Measurements from ENCODE around the gene RUFY3. TPM values are rescaled to one million over a fixed set of nuclear protein-coding genes. Genes with fewer than 3 reads are reported as not detected.
"Not testable (repeated sequence)": the region's sequence is repeated elsewhere in the genome, so short reads cannot be mapped to it uniquely, and the experiment has no call there.

The RUFY3 gene
- total RNA-seq, 2 experiments from 2014 or later: 12.7 to 22.8 TPM

GRCh38 chr4:70752236-70752635 is 30.5 kb downstream of the RUFY3 start:
- Mint-ChIP-seq H3K27ac (no peak overlapping the region), H3K4me1 (peaks cover 15% of the 10 kb centered on the region), H3K27me3 (peaks cover 3% of the 10 kb centered on the region), H3K4me3 (no peak overlapping the region), H3K36me3 (peaks cover 6% of the 10 kb centered on the region), H3K9me3 (ENCODE audit: low read depth) (no peaks in the 10 kb centered on the region)
- no peak for DNase-seq
- CTCF ChIA-PET: interaction anchor here (2.1 to 2.3 kb wide), 2 partner anchors 13 to 17 kb away, joined by 5 to 6 read pairs; no protein-coding TSS in a partner anchor
- no peak for ATAC-seq

- H3K27me3 Mint-ChIP-seq: no peaks in the 10 kb centered on the region
- H3K36me3 Mint-ChIP-seq: peaks cover 3% of the 10 kb centered on the region
- peaks cover 7% of the 10 kb centered on the region for H3K4me1 Mint-ChIP-seq
- no peaks in the 10 kb centered on the region for H3K9me3 Mint-ChIP-seq (ENCODE audit: low read depth)
- DNase-seq (no peak), ATAC-seq (no peak)
- CTCF ChIA-PET: interaction anchor here (0.9 to 1.0 kb wide), 2 partner anchors 14 to 15 kb away, joined by 3 read pairs; no protein-coding TSS in a partner anchor
- H3K27ac Mint-ChIP-seq: no peak overlapping the region
- no peak overlapping the region for H3K4me3 Mint-ChIP-seq
Observed at GRCh38 chr4:70753630-70754029, 31.9 kb downstream of the RUFY3 start.

GRCh38 chr4:70754470-70754869 is 32.7 kb downstream of the RUFY3 start:
- CTCF ChIA-PET: no interaction called here
- Mint-ChIP-seq H3K4me1 (peaks cover 10% of the 10 kb centered on the region), H3K27me3 (no peaks in the 10 kb centered on the region), H3K36me3 (peaks cover 3% of the 10 kb centered on the region), H3K9me3 (ENCODE audit: low read depth) (no peaks in the 10 kb centered on the region), H3K4me3 (no peak overlapping the region), H3K27ac (no peak overlapping the region)
- ATAC-seq: no peak
- DNase-seq: no peak

GRCh38 chr4:70754990-70755688 is 33.4 kb downstream of the RUFY3 start:
- no peaks in the 10 kb centered on the region for H3K27me3 Mint-ChIP-seq
- DNase-seq: no peak
- H3K36me3 Mint-ChIP-seq: peaks cover 2% of the 10 kb centered on the region
- CTCF ChIA-PET: no interaction called here
- H3K4me3 Mint-ChIP-seq: no peak overlapping the region
- no peaks in the 10 kb centered on the region for H3K9me3 Mint-ChIP-seq (ENCODE audit: low read depth)
- no peak overlapping the region for H3K27ac Mint-ChIP-seq
- no peak for ATAC-seq
- H3K4me1 Mint-ChIP-seq: peaks cover 11% of the 10 kb centered on the region

GRCh38 chr4:70759126-70759525 is 37.4 kb downstream of the RUFY3 start:
- no peak for ATAC-seq
- peaks cover 10% of the 10 kb centered on the region for H3K4me1 Mint-ChIP-seq
- no peaks in the 10 kb centered on the region for H3K36me3 Mint-ChIP-seq
- CTCF ChIA-PET: interaction anchor here (2.8 to 5.2 kb wide), 2 partner anchors 24 to 53 kb away, joined by 5 to 22 read pairs; no protein-coding TSS in a partner anchor
- no peak overlapping the region for H3K27ac Mint-ChIP-seq
- H3K9me3 Mint-ChIP-seq (ENCODE audit: low read depth): no peaks in the 10 kb centered on the region
- no peak overlapping the region for H3K4me3 Mint-ChIP-seq
- DNase-seq: no peak
- no peaks in the 10 kb centered on the region for H3K27me3 Mint-ChIP-seq

GRCh38 chr4:70759627-70760026 is 37.9 kb downstream of the RUFY3 start:
- ATAC-seq (no peak), DNase-seq (no peak)
- H3K4me3 Mint-ChIP-seq: no peak overlapping the region
- CTCF ChIA-PET: interaction anchor here (1.4 to 5.2 kb wide), 3 partner anchors 24 to 60 kb away, joined by 4 to 22 read pairs (median 5); no protein-coding TSS in a partner anchor
- no peaks in the 10 kb centered on the region for H3K27me3 Mint-ChIP-seq
- no peaks in the 10 kb centered on the region for H3K9me3 Mint-ChIP-seq (ENCODE audit: low read depth)
- H3K4me1 Mint-ChIP-seq: peaks cover 10% of the 10 kb centered on the region
- peaks cover 2% of the 10 kb centered on the region for H3K36me3 Mint-ChIP-seq
- H3K27ac Mint-ChIP-seq: no peak overlapping the region

- no peaks in the 10 kb centered on the region for H3K9me3 Mint-ChIP-seq (ENCODE audit: low read depth)
- CTCF ChIA-PET: interaction anchor here (1.4 to 5.2 kb wide), 3 partner anchors 25 to 59 kb away, joined by 4 to 22 read pairs (median 5); no protein-coding TSS in a partner anchor
- no peak overlapping the region for H3K27ac Mint-ChIP-seq
- no peaks in the 10 kb centered on the region for H3K27me3 Mint-ChIP-seq
- DNase-seq (no peak), ATAC-seq (no peak)
- H3K36me3 Mint-ChIP-seq: peaks cover 5% of the 10 kb centered on the region
- peaks cover 10% of the 10 kb centered on the region for H3K4me1 Mint-ChIP-seq
- no peak overlapping the region for H3K4me3 Mint-ChIP-seq
Observed at GRCh38 chr4:70760662-70761061, 38.9 kb downstream of the RUFY3 start.

GRCh38 chr4:70761276-70761816 is 39.6 kb downstream of the RUFY3 start:
- no peaks in the 10 kb centered on the region for H3K9me3 Mint-ChIP-seq (ENCODE audit: low read depth)
- DNase-seq (no peak), ATAC-seq (no peak)
- CTCF ChIA-PET: interaction anchor here (5.2 kb wide), 1 partner anchor 26 kb away, joined by 22 read pairs; no protein-coding TSS in a partner anchor
- H3K4me3 Mint-ChIP-seq: no peak overlapping the region
- H3K27ac Mint-ChIP-seq: no peak overlapping the region
- peaks cover 5% of the 10 kb centered on the region for H3K36me3 Mint-ChIP-seq
- no peaks in the 10 kb centered on the region for H3K27me3 Mint-ChIP-seq
- H3K4me1 Mint-ChIP-seq: peaks cover 10% of the 10 kb centered on the region

GRCh38 chr4:70765368-70765767 is 43.6 kb downstream of the RUFY3 start:
- ATAC-seq (no peak), DNase-seq (no peak)
- Mint-ChIP-seq H3K9me3 (ENCODE audit: low read depth) (no peaks in the 10 kb centered on the region), H3K36me3 (peaks cover 14% of the 10 kb centered on the region), H3K27me3 (no peaks in the 10 kb centered on the region), H3K27ac (no peak overlapping the region), H3K4me1 (no peaks in the 10 kb centered on the region), H3K4me3 (no peak overlapping the region)
- CTCF ChIA-PET: interaction anchor here (0.7 kb wide), 1 partner anchor 32 kb away, joined by 3 read pairs; no protein-coding TSS in a partner anchor

GRCh38 chr4:70768301-70768948 is 46.7 kb downstream of the RUFY3 start:
- H3K36me3 Mint-ChIP-seq: peaks cover 14% of the 10 kb centered on the region
- ATAC-seq (no peak), DNase-seq (no peak)
- no peak overlapping the region for H3K27ac Mint-ChIP-seq
- no peaks in the 10 kb centered on the region for H3K27me3 Mint-ChIP-seq
- H3K9me3 Mint-ChIP-seq (ENCODE audit: low read depth): no peaks in the 10 kb centered on the region
- H3K4me1 Mint-ChIP-seq: no peaks in the 10 kb centered on the region
- no peak overlapping the region for H3K4me3 Mint-ChIP-seq
- CTCF ChIA-PET: no interaction called here

GRCh38 chr4:70769396-70769795 is 47.6 kb downstream of the RUFY3 start:
- H3K4me1 Mint-ChIP-seq; ATAC-seq; CTCF ChIA-PET; H3K9me3 Mint-ChIP-seq (ENCODE audit: low read depth); DNase-seq; H3K27ac Mint-ChIP-seq; H3K4me3 Mint-ChIP-seq; H3K27me3 Mint-ChIP-seq: not testable (repeated sequence)
- H3K36me3 Mint-ChIP-seq: peaks cover 14% of the 10 kb centered on the region

GRCh38 chr4:70772929-70773555 is 51.3 kb downstream of the RUFY3 start:
- Mint-ChIP-seq H3K27ac (no peak overlapping the region), H3K4me3 (no peak overlapping the region), H3K27me3 (no peaks in the 10 kb centered on the region), H3K9me3 (ENCODE audit: low read depth) (no peaks in the 10 kb centered on the region), H3K4me1 (no peaks in the 10 kb centered on the region), H3K36me3 (peaks cover 4% of the 10 kb centered on the region)
- CTCF ChIA-PET: interaction anchor here (0.7 to 1.2 kb wide), 2 partner anchors 17 to 121 kb away, joined by 3 read pairs; no protein-coding TSS in a partner anchor
- ATAC-seq (no peak), DNase-seq (no peak)

GRCh38 chr4:70778888-70779422 is 57.2 kb downstream of the RUFY3 start:
- Mint-ChIP-seq H3K36me3 (no peaks in the 10 kb centered on the region), H3K27me3 (no peaks in the 10 kb centered on the region), H3K27ac (no peak overlapping the region), H3K4me1 (no peaks in the 10 kb centered on the region), H3K4me3 (no peak overlapping the region), H3K9me3 (ENCODE audit: low read depth) (no peaks in the 10 kb centered on the region)
- no peak for ATAC-seq
- DNase-seq: no peak
- CTCF ChIA-PET: no interaction called here

Measured in activated CD8-positive, alpha-beta memory T cell treated with anti-CD3 and anti-CD28 coated beads, Interleukin-2, amount 10 ng/mL, durations not matched to agents 7 days and 5 days (primary cell).